Activated naive CD4-positive, alpha-beta T cell (primary cell): ENCODE results near the gene LRP3.
"Not testable (repeated sequence)": the region's sequence is repeated elsewhere in the genome, so short reads cannot be mapped to it uniquely, and the experiment has no call there.

Source experiments
- DNase-seq, 4 experiments: peaks; one replicate each; lab custom pipeline; 2025; lab: John Stamatoyannopoulos, UW

LRP3 gene

DNA sequence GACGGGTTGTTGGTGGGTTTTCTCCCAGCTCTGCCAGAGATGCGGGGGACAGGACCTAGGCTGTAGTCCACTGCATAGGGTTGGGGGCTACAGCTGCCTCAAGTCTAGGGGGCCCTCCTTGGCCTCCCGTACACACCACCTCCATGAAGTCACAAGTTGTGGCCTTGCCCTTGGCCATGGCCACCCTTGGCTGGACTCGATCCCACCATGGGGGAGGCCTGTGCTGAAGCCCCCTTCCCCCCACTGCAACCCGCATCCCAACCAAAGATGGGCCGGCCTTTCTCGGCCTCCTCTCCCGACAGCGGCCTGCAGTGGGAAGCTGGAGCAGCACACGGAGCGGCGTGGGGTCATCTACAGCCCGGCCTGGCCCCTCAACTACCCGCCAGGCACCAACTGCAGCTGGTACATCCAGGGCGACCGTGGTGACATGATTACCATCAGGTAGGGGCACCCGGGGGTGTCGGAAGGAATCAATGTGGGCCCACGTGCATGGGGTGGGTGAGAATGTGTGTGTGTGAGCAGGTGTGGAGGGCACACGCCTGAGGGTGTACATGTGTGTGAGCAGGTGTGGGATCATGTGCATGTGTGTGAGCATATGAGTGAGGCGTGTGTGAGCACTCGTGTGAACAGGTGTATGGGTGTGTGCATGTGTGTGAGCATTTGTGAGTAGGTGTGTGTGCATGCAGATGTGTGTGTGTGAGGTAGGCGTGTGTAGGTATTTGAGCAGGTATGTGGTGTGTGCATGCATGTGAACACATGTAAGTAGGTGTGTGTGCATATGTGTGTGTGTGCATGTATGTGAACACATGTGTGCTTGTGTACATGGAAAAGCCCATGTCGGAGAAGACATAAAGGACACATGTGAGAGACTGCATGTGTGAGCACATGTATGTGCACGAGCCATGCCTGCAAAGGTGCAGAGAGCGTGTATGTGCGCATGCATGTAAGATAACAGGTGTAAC is 8.7 kb downstream of the LRP3 start:
- DNase-seq: no peak

DNA sequence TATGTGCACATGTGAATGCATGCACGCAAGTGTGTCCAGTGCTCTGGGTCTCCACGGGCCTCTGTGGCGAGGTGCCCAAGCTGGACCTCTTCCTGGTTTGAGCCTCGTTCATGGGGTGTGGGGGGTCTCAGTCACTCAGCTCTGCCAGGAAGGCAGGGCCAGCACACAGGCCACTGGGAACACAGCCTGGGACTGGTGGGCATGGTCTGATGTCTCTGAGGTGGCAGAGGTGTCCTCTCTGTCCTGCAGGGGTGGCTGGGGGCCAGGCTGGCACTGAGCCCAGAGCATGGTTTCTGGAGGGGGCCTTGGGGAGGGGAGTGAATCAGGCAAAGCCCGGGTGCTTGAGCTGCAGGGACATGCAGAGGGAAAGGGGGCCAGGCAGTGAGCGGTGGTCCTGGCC is 9.4 kb downstream of the LRP3 start:
- no peak for DNase-seq

DNA sequence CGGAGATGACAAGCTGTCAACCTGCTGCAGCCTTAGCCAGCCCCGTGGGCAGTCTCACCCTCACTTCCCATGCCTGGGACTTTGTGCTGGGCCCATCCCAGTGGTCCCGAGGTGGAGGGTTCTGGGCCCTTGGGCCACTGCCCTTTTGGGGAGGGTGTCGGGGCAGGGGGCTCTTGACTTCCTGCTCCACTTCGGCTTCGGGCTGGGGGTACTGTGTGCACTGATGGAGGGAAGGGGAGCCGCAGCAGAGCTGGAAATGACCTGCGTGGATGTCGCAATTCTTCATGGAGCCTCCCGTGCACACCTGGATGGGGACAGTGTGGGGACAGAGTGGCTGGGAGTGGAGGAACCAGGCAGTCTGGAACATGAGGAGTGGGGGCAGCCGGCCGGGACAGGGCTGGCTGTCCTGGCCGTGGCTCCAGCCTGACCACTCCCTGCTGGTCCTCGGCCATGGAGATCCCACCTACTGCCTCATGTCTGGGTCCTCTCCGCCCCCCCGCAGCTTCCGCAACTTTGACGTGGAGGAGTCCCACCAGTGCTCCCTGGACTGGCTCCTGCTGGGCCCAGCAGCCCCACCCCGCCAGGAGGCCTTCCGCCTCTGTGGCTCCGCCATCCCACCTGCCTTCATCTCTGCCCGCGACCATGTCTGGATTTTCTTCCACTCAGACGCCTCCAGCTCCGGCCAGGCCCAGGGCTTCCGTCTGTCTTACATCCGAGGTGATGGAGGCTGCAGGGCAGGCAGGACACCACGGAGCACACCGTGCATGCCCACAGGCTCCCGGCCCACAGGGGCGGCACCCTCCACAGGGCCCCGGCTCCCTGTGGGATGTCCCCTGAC is 10.2 kb downstream of the LRP3 start:
- no peak for DNase-seq

DNA sequence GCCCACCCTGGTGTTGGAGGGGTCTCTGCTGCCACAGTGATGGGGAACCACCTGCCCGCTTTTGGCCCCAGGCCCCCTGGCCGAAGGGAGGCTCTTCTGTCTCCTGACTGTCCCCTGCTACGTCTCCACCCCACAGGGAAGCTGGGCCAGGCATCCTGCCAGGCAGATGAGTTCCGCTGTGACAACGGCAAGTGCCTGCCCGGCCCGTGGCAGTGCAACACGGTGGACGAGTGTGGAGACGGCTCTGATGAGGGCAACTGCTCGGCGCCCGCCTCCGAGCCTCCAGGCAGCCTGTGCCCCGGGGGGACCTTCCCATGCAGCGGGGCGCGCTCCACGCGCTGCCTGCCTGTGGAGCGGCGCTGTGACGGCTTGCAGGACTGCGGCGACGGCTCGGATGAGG is 11.0 kb downstream of the LRP3 start:
- no peak for DNase-seq

DNA sequence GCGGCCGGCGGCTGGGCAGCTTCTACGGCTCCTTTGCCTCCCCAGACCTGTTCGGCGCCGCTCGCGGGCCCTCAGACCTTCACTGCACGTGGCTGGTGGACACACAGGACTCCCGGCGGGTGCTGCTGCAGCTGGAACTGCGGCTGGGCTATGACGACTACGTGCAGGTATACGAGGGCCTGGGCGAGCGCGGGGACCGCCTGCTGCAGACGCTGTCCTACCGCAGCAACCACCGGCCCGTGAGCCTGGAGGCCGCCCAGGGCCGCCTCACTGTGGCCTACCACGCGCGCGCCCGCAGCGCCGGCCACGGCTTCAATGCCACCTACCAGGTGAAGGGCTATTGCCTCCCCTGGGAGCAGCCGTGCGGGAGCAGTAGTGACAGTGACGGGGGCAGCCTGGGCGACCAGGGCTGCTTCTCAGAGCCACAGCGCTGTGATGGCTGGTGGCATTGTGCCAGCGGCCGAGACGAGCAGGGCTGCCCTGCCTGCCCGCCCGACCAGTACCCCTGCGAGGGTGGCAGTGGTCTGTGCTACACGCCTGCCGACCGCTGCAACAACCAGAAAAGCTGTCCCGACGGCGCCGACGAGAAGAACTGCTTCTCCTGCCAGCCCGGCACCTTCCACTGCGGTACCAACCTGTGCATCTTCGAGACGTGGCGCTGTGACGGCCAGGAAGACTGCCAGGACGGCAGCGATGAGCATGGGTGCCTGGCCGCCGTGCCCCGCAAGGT is 11.6 kb downstream of the LRP3 start:
- no peak for DNase-seq

DNA sequence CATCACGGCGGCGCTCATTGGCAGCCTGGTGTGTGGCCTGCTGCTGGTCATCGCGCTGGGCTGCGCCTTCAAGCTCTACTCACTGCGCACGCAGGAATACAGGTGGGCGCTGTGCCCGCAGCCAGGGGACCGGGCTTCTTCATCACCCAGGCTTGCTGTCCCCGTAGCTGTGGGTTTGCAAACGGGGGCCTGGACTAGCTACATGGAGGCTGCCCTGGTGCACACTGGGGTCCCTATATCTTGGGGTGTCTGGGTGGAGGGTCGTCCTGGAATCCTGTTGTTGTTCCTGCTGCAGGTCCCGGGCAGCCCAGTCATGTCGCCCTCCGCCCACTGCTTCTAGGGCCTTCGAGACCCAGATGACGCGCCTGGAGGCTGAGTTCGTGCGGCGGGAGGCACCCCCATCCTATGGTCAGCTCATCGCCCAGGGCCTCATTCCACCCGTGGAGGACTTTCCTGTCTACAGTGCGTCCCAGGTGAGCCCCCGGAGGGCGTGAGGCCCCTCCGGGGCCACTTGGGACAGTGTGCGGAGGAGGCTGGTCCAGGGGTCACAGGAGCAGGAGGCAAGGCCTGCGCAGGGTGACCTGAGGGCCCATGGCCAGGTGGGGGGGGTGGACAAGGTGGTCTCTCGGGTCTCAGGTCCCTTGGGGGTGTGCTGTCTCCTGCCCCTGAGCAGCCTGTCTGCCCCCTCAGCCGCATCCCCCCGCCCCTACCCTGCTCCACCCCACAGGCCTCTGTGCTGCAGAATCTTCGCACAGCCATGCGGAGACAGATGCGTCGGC is 12.3 kb downstream of the LRP3 start:
- DNase-seq: no peak

DNA sequence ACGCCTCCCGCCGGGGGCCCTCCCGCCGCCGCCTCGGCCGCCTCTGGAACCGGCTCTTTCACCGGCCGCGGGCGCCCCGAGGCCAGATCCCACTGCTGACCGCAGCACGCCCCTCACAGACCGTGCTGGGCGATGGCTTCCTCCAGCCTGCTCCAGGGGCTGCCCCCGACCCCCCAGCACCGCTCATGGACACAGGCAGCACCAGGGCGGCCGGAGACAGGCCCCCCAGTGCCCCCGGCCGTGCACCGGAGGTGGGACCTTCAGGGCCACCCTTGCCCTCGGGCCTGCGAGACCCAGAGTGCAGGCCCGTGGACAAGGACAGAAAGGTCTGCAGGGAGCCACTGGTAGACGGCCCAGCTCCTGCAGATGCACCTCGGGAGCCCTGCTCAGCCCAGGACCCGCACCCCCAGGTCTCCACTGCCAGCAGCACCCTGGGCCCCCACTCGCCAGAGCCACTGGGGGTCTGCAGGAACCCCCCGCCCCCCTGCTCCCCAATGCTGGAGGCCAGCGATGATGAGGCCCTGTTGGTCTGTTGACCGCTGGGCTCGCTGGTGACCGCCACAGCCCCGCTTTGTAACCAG is 13.0 kb downstream of the LRP3 start:
- DNase-seq: no peak

DNA sequence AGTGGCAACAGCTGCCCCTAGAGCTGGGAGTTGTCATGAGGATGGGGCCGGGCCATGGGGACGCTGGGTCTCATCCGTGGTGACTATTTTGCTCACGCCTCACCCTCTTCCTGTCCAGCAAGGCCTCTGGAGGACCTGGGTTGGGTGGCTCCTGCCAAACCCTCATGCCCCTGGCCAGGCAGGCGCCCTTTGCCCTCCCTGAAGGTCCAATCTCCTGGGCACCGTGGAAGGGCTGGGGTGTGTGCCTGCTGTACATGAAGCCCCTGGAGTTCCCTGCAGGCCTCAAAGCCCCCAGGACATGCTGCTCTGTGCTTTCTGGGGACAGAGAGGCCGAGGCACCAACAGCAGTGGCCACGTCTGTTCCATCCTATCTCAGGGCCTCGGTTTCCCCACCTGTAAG is 13.8 kb downstream of the LRP3 start:
- DNase-seq: no peak

DNA sequence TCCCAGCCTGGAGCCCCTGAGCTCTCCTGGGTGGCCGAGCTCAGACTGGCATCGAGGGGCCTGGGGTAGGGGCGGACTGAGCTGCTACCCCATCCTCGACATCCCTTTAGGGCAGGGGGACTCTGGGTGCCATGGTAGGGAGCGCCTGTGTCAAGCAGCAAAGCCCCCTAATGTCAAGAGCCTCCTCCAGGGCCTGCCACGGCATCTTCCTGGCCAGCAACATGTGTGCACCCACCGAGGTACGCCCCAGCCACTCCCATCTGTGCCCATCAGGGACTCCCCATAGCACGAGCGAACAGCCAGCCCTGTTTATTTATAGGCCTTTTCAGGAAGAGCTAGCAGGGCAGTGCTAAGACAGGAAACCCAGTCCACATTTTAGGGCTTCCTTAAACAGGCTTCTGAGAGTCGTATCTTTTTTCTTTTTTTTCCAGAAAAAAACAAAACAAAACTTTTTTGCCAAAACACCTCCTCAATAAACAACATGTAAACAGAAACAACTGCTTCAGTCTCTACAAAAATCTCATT is 14.3 kb downstream of the LRP3 start:
- DNase-seq: no peak

DNA sequence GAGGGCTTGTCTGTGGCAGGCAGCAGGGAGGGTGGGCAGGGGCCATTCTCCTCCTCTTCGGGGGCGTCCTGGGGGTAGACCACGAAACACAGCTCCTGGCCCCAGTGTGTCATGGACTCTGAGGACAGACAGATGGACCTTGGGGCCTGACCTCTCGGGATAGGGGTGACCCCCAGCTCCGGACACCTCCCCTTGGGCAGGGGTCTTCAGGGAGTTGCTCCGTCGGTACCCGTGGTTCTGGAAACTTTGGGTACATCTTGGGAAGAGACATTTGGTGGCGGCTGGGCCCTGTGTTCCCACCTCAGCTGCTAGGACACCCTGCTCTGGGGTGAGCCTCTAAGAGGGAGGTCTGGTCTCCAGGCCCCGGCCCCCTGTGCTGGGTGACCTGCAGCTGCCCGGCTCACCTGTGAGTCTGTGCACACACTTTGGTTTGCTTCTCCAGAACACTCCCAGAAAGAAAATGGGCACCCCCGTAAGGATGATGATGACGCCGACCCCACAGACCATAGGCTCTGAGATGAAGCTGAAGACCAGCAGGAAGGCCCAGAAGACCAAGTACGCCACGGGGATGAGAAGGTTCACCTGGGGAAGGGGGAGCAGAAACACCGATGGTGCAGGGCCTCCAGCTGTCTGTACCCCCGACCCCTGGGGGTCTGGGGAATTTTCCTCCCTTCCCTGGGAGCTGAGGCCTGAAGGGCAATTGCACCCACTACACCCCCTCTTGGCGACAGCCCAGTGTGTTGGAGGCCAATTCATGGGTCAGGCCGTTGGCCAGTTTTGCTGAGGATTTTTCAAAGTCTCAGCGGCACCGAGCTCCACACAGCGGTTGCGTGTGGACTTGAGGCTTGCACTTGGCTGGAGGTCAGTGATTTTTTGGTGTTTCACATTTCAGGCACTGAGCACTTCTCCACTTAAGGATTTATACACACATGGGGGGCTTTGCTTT is 15.0 kb downstream of the LRP3 start:
- DNase-seq: no peak

DNA sequence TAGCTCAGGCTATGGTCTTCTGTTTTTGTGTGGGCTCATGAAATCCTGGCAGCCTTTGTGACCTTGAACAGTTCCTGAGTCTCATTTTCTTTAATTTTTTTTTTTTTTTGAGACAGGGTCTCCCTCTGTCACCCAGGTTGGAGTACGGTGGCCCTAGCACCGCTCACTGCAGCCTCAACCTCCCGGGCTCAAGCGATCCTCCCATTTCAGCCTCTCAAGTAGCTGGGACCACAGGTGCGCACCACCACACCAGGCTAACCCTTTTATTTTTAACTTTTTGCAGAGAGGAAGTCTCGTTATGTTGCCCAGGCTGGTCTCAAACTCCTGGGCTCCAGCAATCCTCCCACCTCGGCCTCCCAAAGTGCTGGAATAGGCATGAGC is 15.7 kb downstream of the LRP3 start:
- not testable (repeated sequence) for DNase-seq

DNA sequence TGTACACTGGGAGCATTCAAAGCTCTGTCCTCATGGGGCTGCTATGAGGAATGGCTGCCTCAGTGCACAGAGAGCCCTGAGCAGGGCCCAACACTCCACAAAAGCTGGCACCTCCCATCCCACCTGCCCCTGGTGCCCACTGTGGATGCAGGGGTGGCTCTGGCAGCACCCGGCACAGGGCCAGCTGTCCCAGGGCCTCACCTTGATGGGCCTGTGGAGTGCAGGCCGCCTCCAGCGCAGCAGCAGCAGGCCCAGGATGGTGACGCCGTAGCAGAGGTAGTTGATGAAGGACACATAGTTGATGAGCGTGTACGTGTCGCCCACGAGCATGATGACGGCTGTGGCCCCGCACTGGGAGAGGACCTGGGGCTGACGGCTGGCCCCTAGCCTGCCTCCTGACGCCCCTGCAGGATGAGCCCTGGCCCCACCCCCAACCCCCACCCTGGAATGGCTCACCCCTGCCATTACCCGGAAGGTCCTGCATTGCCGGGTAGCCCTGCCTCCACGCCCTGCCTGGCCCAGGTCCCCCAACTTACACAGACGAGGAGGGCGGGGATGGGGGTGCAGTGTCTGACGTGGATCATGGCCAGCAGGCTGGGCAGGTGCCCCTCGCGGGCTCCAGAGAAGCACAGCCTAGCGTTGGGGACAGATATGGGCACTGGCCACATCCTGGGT is 16.3 kb downstream of the LRP3 start:
- DNase-seq: no peak

DNA sequence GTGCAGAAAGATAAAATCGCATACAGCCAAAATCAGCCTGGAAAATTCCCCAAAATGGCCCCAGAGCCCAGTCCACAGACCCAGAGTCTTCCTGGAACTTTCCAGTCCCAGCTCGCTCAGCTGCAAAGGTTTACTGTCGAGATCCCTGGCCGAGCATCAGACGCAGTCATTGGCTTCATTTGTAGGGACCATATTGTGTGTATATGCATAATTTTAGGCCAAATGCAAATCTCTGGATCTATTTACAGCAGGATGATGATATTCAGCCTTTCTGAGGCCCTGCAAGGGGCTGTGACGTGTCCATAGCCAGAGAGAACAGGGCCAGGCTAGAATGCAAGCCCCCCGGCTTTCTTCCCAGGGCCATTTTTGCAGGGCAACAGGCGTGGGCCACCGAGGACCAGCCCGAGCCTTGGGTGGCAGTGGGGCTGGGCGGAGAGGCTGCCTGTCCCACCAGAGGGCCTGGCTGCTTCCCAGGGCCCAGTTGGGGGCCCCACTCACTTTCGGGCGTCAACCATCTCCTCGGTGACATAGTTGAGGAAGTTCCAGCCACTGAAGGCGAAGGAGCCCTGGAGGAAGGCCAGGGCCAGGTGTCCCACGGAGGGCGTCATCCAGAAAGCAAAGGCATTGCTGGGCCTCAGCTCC is 17.8 kb downstream of the LRP3 start:
- DNase-seq: no peak

DNA sequence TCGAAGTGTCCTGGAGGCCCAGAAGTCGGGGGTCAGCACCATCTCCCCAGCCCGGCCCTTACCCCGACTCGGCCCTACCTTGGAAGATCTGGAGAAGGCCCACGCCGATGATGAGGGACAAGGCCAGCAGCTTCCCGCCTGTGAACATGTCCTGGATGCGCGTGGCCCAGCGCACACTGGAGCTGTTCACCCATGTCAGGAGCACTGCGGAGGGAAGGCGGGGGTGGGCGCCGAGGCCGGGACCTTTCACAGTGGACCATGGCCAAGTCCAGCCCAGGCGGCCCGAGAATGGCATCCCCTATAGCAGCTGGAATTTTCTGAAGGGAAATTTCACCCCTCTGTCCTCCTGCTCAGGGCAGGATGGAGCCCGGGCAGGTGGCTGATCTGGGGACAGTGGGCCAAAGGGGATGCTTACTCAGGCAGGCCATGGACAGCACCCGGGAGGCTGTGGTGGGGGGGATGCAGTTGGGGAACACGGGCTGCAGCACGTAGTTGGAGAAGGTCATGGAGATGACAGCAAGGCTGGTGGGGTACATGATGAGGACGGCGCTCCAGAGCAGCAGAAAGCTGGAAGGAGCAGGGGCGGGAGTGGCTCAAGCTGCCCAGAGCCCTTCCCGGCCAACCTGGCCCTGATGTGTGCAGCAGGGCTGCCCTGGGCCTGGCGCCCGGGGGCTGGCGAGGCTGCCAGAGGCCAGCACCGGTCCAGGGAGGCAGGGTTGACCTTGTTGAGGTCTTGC is 18.5 kb downstream of the LRP3 start:
- DNase-seq: no peak

DNA sequence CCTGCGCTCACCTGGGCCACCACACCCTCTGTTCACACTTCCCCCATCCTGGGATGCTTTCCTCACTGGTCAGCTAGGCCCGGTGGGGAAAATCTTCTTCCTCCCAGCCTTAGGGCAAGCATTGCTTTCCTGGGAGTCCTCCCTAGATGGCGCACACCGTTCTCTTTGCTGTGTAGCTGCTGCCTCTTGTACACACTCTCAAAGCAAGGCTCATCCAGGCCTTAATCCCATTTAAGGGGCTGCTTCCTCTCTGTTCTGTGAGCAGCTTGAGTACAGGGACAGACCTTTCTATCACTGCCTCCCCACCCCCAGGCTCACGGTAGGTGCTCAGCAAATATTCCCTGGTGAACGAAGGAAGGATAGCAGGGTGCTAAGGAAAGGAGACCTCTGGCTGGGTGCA is 20.5 kb downstream of the LRP3 start:
- DNase-seq: no peak

DNA sequence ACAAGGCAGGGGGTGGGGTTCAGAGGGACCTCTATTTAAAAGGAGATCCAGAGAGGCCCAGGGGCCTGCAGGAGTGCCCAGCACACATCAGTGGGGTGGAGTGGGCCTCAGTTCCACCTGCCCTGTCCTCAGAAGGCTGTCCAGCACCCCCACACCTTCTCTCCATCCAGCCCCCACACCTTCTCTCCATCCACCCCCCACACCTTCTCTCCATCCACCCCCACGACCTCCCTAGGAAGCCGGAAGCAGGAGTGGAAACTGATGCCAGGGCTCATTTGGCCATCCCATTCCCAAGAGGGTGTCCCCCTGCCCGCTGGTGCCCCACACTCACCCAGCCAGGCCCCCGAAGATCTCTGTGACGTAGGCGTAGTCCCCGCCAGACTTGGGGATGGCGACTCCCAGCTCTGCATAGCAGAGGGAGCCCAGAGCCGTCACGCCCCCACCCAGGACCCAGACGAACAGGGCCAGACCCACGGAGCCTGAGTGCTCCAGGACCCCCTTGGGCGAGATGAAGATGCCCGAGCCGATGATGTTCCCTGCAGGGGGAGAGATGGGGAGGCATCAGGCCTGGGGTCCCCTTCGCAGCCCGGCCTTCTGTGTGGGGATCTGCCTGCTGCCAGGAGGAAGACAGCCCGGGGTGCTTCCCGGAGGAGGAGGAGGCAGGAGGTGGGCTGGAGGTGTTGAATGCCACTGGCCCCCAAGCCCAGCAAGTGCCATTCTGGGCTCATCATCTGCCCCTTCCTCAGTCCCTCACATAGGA is 21.5 kb downstream of the LRP3 start:
- DNase-seq: no peak

DNA sequence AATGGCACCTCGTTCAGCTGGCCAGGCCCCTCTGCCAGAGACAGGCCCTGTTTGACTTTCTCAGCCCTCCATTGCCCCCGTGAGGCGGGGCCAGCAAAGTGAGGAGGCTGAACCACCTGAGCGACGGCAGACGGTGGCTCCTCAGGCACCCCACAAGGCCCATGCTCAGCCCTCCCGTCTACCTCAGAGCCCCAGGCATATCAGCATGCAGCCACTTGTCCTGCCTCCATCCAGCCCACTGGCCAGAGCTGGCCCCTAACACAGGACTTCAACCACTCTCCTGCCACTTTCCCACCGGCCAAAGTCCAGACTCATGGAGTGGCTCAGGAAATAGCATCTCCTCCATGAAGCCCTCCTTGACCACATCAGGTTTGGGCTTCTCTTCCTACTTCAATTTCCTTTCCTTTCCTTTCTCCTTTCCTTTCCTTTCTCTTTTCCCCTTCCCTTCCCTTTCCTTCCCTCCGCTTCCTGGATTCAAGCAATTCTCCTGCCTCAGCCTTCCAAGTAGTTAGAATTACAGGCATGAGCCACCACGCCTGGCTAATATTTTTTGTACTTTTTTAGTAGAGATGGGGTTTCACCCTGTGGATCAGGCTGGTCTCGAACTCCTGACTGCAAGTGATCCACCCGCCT is 22.2 kb downstream of the LRP3 start:
- no peak for DNase-seq
